ENCODE results near the gene PLGRKT. TPM values are rescaled to one million over a fixed set of nuclear protein-coding genes. Genes with fewer than 3 reads are reported as not detected.
"Not testable (repeated sequence)": the region's sequence is repeated elsewhere in the genome, so short reads cannot be mapped to it uniquely, and the experiment has no call there.

Gene PLGRKT
- total and polyA plus RNA-seq, 5 experiments from 2014 or later = 19.0 to 60.3 (median 45.2) TPM

DNA sequence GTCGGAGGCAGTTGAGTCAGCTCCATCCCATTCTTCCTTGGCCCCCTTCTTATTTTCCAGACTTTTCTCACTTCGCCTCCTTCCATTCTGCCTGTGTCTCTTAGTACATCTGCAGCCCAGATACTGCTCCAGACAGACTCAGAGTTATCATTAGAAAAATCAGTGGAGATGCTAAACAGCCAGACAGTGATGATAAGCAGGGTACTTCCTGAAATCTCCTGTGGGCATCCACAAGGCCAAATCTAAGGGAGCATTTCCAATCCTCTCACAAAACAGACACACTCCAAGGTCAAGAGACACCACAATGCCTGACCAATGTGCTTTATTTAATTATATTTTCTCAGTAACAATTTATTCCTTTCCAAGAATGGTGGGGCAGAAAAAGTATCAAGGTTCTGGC is 83.5 kb downstream of the PLGRKT start:
- peaks cover 18 to 32% (median 20%) of the 10 kb centered on the region in 3 donors for H3K36me3 Mint-ChIP-seq
- H3K9me3 Mint-ChIP-seq = peaks cover 6 to 18% (median 10%) of the 10 kb centered on the region in 9 donors
- ATAC-seq = no peak
- peak overlapping the region in 7 of 10 donors; percentile 27 to 70 (median 45) for H3K27ac Mint-ChIP-seq
- POLR2A ChIA-PET = no interaction called here
- DNase-seq = no peak
- H3K27me3 Mint-ChIP-seq = no peaks in the 10 kb centered on the region
- peaks cover 24 to 41% (median 40%) of the 10 kb centered on the region in 4 donors for H3K4me1 Mint-ChIP-seq
- peak overlapping the region in 2 of 10 donors; percentile 22 to 40 for H3K4me3 Mint-ChIP-seq

DNA sequence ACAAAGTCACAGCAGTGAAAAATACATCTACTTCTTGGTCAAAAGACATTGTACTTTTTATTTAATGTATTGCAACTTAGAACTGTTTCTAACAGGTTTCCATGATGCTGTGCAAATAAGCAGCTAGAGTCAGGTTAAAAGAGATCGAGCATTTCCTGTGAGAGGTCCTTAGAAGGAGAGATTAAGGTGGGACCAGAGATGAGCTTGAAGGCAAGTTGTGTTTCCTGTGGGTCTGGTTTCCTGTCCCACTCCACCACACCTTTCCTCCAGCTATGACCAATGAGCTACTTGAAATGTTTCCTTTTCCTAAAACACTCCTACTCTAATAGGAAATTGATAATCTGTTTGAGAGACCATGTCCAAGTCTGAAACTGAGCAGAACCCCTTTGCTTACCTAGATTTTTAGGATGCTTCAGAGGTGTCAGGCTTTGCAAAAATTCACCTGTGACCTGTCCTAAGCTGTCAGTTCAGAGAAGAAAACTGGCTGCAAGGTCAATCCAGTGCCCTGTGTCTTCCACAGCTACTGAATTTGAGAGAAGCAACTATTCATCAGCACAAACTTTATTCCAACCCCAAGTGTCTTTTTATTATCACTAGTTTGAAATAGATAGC is 85.0 kb downstream of the PLGRKT start:
- peaks cover 14 to 27% (median 17%) of the 10 kb centered on the region in 3 donors for H3K36me3 Mint-ChIP-seq
- H3K27ac Mint-ChIP-seq = peak overlapping the region in 8 of 10 donors; percentile 29 to 85 (median 76)
- peaks cover 6 to 29% (median 15%) of the 10 kb centered on the region in 9 donors for H3K9me3 Mint-ChIP-seq
- H3K4me1 Mint-ChIP-seq = peaks cover 24 to 41% (median 40%) of the 10 kb centered on the region in 4 donors
- peak in 3 of 10 donors; percentile 31 to 44 (median 40) for DNase-seq
- ATAC-seq = peak; percentile 80 to 89
- POLR2A ChIA-PET = interaction anchor here (0.9 kb wide), 1 partner anchor 97 kb away, joined by 3 read pairs; the partner anchor contains the start of gene CD274
- H3K4me3 Mint-ChIP-seq = peak overlapping the region; percentile 39 to 80 (median 57)
- H3K27me3 Mint-ChIP-seq = no peaks in the 10 kb centered on the region

- POLR2A ChIA-PET = interaction anchor here (0.6 kb wide), 1 partner anchor 503 kb away, joined by 4 read pairs; no protein-coding TSS in a partner anchor
- ATAC-seq = peak; percentile 96 to 97
- H3K4me1 Mint-ChIP-seq = peaks cover 11 to 34% (median 27%) of the 10 kb centered on the region in 4 donors
Measured at GRCh38 chr9:5338992-5339981, 98.4 kb downstream of the PLGRKT start, which contains the start of gene RLN1. Gene RLN1, minus strand, starts transcription at chr9:5339876. Its CDS starts 130 bp downstream, at chr9:5339746.

DNA sequence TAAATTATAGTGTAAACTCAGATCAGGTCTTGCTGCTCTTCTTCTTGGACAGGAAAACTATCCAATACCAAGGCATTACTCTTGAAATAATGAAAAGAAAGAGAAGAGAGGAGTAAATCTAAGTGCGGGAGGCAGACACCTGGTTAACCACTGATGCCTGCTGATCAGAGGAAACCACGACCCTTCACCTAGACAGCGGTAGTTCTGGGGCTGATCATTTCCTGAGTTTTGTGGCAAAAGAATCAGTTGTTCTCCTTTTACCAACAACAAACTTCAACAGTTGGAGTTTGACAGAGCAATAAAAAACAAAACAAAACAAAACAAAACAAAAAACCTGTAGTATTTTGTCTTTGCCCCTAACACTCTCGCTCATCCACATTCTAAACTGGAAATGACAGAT is 101.0 kb downstream of the PLGRKT start:
- Mint-ChIP-seq H3K4me1 (peaks cover 22 to 46% (median 44%) of the 10 kb centered on the region in 4 donors), H3K36me3 (peaks cover 0 to 25% (median 19%) of the 10 kb centered on the region in 3 donors), H3K9me3 (no peaks in the 10 kb centered on the region), H3K27me3 (no peaks in the 10 kb centered on the region), H3K4me3 (peak overlapping the region; percentile 59 to 87 (median 77)), H3K27ac (peak overlapping the region; percentile 26 to 94 (median 88))
- ATAC-seq (peak; percentile 40 to 54), DNase-seq (peak in 8 of 10 donors; percentile 29 to 67 (median 50))
- POLR2A ChIA-PET = interaction anchor here (0.5 kb wide), 1 partner anchor 36 kb away, joined by 3 read pairs; no protein-coding TSS in a partner anchor

More at GRCh38 chr9:5338992-5339981, 98.4 kb downstream of the PLGRKT start, which contains the start of gene RLN1:
- H3K36me3 Mint-ChIP-seq, H3K9me3 Mint-ChIP-seq, H3K27me3 Mint-ChIP-seq: not testable (repeated sequence)
- Mint-ChIP-seq H3K4me3 (peak within 1 kb of the TSS; percentile 23 to 80 (median 68)), H3K27ac (peak within 1 kb of the TSS; percentile 67 to 94 (median 91))
- DNase-seq = peak in 5 of 10 donors; percentile 11 to 66 (median 48)

- H3K27ac Mint-ChIP-seq, ATAC-seq, H3K27me3 Mint-ChIP-seq, POLR2A ChIA-PET, DNase-seq: not testable (repeated sequence)
- peak overlapping the region in 1 of 10 donors; percentile 20 for H3K4me3 Mint-ChIP-seq
- H3K4me1 Mint-ChIP-seq = peaks cover 41 to 68% (median 59%) of the 10 kb centered on the region in 4 donors
- peaks cover 0 to 14% (median 5%) of the 10 kb centered on the region in 9 donors for H3K9me3 Mint-ChIP-seq
- H3K36me3 Mint-ChIP-seq = peaks cover 8 to 58% (median 46%) of the 10 kb centered on the region in 3 donors
Measured at GRCh38 chr9:5331276-5331675, 106.4 kb downstream of the PLGRKT start.

- POLR2A ChIA-PET = interaction anchor here (0.7 to 1.5 kb wide), 4 partner anchors 12 to 141 kb away, joined by 3 to 5 read pairs (median 4); partner anchors contain the start of genes INSL6 and PLGRKT
- H3K4me3 Mint-ChIP-seq = peak overlapping the region in 8 of 10 donors; percentile 22 to 78 (median 58)
- peak in 9 of 10 donors; percentile 11 to 83 (median 62) for DNase-seq
Measured at GRCh38 chr9:5326893-5327548, 110.7 kb downstream of the PLGRKT start.

DNA sequence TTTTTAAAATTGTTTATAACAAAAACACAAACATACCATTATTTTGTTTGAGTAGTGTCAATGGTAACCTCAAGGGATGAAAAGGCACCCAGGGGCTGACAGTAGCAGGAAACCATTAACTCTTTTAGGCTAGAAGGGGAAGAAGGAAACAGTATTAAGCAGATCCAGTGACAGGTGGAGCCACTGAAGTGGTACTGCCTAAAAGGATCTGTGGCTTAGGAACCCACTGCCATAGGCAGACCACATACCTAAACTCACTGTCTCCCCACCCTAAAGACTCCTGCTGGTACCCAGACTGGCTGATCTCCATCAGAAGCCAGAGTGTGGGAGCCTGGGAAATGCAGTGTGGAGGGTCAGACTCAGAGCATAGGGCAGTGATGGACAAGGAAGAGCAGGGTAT is 111.5 kb downstream of the PLGRKT start:
- Mint-ChIP-seq H3K9me3 (peaks cover 0 to 14% (median 5%) of the 10 kb centered on the region in 9 donors), H3K27me3 (no peaks in the 10 kb centered on the region), H3K4me3 (peak overlapping the region in 7 of 10 donors; percentile 7 to 70 (median 24)), H3K36me3 (peaks cover 8 to 35% (median 27%) of the 10 kb centered on the region in 3 donors), H3K4me1 (peaks cover 32 to 62% (median 48%) of the 10 kb centered on the region in 4 donors), H3K27ac (peak overlapping the region in 8 of 10 donors; percentile 5 to 95 (median 68))
- DNase-seq (no peak), ATAC-seq (peak; percentile 24 to 39)
- POLR2A ChIA-PET = interaction anchor here (1.3 to 1.5 kb wide), 2 partner anchors 25 to 140 kb away, joined by 4 to 5 read pairs; partner anchors contain the start of gene INSL6

More at GRCh38 chr9:5326893-5327548, 110.7 kb downstream of the PLGRKT start:
- Mint-ChIP-seq H3K4me1 (peaks cover 29 to 54% (median 42%) of the 10 kb centered on the region in 4 donors), H3K9me3 (peaks cover 0 to 14% (median 5%) of the 10 kb centered on the region in 9 donors), H3K27me3 (no peaks in the 10 kb centered on the region), H3K27ac (peak overlapping the region in 9 of 10 donors; percentile 59 to 95 (median 87)), H3K36me3 (peaks cover 8 to 39% (median 29%) of the 10 kb centered on the region in 3 donors)
- ATAC-seq = peak; percentile 91 to 94

- DNase-seq, ATAC-seq, POLR2A ChIA-PET, H3K27me3 Mint-ChIP-seq, H3K9me3 Mint-ChIP-seq: not testable (repeated sequence)
- Mint-ChIP-seq H3K4me1 (peaks cover 15 to 35% (median 27%) of the 10 kb centered on the region in 4 donors), H3K27ac (peak overlapping the region in 1 of 10 donors; percentile 12), H3K4me3 (peak overlapping the region in 1 of 10 donors; percentile 15), H3K36me3 (peaks cover 0 to 16% (median 7%) of the 10 kb centered on the region in 3 donors)
Measured at GRCh38 chr9:5321601-5322000, 116.1 kb downstream of the PLGRKT start.

DNA sequence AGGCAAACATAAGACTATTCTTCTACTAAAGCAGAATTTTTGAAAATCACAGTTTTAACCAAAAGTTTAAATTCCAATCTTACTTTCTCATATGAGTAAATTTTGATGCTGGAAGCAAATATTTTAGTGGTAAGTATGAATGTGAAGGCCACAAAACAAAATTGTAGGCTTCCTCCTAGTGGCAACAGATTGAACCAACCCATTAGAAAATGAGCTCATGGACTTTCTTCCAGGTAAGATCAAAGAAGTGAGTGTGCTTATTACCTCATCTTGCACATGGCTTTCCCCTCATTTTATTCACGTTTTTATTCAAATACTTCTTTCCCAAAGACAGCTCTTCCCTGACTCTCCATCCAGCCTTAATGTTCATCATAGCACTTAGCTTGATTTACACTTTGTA is 116.7 kb downstream of the PLGRKT start:
- peak; percentile 32 to 37 for ATAC-seq

GRCh38 chr9:5316406-5316805 is 121.3 kb downstream of the PLGRKT start:
- Mint-ChIP-seq H3K36me3 (peaks cover 13 to 32% (median 25%) of the 10 kb centered on the region in 3 donors), H3K4me3 (peak overlapping the region in 1 of 10 donors; percentile 21), H3K9me3 (peaks cover 0 to 28% (median 13%) of the 10 kb centered on the region in 9 donors), H3K4me1 (peaks cover 6 to 13% (median 9%) of the 10 kb centered on the region in 4 donors)
- DNase-seq, H3K27ac Mint-ChIP-seq, POLR2A ChIA-PET, H3K27me3 Mint-ChIP-seq, ATAC-seq: not testable (repeated sequence)

More for the DNA sequence above, 116.7 kb downstream of the PLGRKT start:
- peaks cover 0 to 19% (median 13%) of the 10 kb centered on the region in 3 donors for H3K36me3 Mint-ChIP-seq
- H3K9me3 Mint-ChIP-seq = peaks cover 0 to 10% (median 0%) of the 10 kb centered on the region in 9 donors
- H3K27me3 Mint-ChIP-seq = no peaks in the 10 kb centered on the region
- no peak for DNase-seq
- H3K4me1 Mint-ChIP-seq = peaks cover 11 to 30% (median 22%) of the 10 kb centered on the region in 4 donors
- POLR2A ChIA-PET = no interaction called here
- no peak overlapping the region for H3K4me3 Mint-ChIP-seq
- peak overlapping the region in 1 of 10 donors; percentile 12 for H3K27ac Mint-ChIP-seq

Data from naive thymus-derived CD8-positive, alpha-beta T cell (primary cell).